DMS53 treated with DMSO at 0.1 percent for 48 hours (cell line): ENCODE measurements around the gene DUSP8.
"Not testable (repeated sequence)": the region's sequence is repeated elsewhere in the genome, so short reads cannot be mapped to it uniquely, and the experiment has no call there.

Experiments used
- DNase-seq: peaks from one replicate; lab custom pipeline; 2025; ENCODE audit not compliant: unreplicated experiment; lab: John Stamatoyannopoulos, UW

DUSP8 gene

DNA sequence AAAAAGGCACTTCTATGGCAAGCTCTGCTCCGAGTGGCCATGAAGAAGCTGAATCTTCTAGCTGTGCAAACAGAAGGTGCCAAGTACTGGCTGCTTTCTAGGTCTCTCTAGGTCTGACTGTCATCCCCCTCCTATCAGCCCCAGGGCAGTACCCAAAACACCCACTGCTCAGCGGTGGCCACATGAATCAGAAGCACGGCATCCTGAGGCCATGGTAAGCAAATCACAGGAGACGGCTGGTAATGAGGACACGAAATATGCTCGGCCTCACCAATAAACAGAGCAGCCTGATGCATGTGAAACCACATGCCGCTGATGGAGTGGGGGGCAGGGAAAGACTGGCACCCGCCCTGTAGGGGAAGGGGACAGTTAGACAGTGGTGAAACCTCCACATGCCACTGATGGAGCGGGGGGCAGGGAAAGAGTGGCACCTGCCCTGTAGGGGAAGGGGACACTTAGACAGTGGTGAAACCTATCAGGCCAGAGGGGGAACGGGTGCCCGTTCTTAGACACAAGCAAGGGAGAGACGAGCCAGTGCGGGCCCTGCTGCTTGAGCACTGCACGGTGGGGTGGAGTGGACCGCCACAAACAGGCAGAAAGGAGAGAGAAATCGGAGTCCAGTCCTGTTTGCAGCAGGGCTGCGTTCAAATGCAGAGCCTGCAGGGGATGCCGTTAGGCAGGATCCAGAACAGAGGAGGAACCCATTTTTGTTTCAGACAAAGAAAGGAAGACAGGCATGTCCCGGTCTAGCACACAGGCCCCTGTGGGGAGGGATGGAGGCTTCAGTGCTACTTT is 55.6 kb downstream of the DUSP8 start:
- no peak for DNase-seq

DNA sequence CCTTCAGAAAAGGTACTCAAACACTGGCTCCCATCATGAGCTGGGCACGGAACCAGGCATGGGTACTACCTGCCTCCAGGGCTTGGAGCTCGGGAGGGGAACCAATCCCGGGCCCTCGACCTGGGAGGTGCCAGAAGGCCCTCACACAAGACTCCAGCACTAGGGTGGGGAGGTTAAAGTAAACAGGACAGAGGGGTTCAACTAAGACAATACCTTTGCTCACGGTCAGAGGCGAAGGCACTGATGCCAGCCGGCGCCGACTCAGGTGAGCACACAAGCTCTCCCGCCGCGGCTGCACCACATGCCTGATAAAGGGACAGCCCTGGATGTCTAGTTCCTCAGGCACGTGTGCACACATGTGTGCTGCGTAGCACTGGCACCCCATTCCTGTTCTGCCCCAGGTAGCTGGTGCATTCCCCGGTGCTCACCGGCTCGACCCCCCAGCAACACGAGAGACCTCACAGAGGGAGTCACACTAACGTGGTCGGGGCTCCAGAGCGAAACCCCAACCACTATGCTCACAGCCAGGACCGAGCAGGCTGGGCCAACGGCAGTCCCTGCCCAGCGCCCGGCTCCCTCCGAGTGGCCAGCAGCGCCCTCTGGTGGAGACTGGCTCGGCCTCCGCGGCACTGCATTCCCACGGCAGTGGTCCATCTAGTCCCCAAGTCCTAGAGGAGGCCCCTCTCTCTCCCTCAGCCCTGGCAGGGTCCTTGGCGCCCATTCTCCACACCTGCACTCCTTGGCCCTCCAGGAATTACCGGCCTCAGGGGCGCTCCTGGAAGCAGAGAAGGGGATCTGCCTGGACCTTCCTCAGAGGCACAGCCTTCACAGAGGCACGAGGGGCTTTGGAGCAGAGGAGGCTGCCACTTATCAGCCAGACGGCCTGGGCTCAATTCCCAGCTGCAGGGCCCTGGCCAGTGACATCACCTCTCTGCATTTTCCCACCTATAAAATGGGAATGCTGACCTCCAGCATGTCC is 56.7 kb downstream of the DUSP8 start:
- DNase-seq, result peak; percentile 49

DNA sequence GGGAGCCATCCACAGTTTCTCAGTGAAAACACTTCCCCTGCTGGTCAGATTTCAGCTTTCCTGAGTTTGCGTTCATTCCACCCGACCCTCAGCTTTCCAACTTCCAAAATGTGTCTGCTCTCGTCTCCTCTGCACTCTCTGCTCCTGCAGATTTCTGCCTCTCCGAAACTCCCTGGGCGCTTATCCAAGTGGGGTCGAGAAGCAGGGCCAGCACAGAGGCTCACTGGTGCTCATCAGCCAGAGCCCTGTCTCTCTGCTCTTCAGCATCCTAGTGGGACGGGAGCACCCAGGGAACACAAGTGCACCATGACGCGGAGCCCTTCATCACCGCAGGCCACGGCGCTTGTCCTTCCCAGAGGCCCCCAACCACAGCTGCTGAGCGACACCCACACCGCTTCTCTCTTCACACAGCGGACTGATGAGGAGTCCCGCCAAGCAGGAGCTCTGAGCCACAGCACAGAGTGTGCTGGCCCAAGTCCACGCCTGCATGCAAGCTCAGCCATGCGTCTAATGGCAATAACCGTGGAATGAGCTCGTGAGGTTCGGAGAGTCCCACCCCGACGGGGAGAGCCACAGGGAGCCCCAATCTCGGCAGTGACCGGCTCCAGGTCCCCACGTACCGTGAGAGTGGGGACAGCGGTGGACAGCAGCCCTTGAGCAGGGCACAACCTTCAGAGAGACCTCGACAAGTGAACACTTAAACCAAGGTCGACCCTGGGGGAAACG is 57.6 kb downstream of the DUSP8 start:
- DNase-seq, result no peak

DNA sequence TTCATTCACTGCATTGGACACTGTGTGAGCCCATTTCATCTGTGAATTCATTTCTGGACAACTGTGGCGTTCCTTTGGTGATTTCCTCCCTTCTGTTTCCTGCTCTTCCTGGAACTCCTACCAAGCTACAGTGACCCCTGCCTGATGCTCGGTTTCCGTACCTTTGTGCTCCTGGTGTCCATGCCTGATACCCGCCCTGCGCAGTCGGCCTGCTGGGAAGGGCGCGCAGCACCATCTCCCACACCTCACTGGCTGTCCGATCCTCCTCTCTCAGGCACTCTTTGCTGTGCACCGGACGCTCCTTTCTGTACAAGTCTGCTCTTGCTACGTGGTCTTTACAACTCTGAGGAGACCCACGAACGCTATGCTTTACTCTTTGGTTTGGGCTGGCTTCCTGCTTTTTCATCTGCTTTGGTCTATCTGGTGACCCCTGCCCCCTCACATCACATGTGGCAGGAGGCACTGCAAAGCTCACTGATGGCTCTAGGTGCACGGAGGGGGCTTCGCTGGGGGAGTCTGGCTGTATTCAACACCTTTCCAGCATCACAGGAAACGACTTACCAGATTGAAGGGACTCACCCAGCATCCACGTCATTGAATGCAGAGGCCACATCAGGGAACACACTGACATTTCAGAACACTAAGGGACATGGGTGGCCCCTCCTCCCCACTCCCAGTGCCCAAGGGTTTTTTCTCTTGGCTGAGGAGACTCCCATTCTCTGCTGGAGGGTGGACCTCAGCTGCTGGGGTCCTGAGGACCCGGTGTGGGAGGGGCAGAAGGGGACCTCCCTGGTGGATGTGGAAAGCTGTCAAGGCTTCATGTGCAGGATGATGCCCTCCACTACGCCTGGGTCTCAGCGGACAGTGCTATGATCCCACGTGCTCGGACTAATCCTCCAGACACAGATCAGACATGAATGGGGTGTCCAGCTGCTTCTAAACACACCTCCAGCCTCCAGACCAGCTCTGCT is 58.5 kb downstream of the DUSP8 start:
- no peak for DNase-seq

DNA sequence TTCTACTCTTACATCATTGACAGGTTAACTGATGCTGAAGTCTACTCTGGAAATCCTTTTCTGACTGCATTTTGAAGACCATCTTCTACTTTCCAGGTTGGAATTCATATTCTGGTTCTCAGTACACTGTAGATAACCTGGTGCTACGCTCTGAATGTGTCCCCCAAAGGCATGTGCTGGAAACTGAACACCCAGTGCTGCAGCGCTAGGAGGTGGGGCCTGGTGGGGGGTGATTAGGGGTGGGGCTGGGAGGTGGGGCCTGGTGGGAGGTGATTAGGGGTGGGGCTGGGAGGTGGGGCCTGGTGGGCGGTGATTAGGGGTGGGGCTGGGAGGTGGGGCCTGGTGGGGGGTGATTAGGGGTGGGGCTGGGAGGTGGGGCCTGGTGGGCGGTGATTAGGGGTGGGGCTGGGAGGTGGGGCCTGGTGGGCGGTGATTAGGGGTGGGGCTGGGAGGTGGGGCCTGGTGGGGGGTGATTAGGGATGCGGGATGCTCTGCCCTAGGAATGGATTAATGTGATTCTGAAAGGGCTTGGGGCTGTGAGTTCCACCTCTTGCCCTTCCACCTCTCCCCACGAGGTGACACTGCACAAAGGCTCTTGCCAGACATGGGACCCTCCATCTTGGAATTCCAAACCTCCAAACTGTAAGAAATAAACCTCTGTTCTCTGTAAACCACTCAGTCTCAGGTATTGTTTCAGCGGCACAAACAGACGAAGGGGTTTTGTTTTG is 59.4 kb downstream of the DUSP8 start:
- not testable (repeated sequence) for DNase-seq

DNA sequence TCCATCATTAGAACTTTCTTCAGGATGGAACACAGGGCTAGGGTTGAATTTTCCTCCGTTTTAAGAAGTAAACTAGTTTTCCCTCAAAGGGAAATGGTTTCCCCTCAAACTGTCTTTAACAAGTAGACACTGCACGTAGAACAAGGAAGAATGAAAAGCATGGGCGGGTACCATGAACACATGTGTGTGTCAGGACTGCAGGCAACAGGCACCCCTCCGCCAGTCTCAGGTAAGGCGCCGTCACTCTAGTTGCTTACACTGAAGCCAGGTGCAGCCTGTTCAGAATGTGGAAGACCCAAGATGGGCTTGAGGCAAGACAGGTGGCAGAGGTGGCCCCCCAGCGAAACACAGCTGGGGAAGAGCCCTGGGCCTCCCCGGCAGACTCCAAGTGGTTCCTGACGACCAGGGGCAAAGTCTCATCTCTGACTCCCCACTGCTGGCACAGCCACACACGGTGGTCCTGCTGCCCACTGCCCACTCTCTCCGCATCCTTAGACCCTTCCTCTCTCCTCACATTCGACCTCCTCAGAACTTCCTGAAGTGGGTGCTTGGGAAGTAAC is 60.1 kb downstream of the DUSP8 start:
- no peak for DNase-seq

DNA sequence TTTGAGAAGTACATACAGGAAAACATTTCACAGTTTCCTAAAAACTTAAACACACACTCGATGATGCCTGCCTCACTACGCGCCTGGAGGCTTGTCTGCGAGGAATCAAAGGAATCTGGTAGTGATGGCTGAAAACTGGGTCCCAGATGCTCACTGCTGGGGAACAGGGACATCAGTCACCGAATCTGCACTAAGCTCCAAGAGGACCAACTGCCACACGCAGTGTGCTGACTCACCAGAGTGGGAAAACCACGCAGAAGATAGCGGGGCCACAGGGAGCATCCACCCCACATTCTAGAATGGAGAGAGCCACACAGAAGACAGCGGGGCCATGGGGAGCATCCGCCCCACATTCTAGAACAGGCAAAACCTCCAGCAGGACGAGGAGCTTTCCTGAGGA is 61.1 kb downstream of the DUSP8 start:
- DNase-seq, result no peak

DNA sequence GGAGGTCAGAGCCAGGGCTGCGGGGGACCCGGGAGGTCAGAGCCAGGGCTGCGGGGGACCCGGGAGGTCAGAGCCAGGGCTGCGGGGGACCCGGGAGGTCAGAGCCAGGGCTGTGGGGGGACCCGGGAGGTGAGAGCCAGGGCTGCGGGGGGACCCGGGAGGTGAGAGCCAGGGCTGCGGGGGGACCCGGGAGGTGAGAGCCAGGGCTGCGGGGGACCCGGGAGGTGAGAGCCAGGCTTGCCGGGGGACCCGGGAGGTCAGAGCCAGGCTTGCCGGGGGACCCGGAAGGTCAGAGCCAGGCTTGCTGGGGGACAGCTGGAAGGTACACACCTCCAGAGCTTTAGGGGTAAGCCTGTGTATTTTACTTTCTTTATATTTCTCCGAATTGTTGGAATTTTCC is 61.7 kb downstream of the DUSP8 start:
- DNase-seq, result not testable (repeated sequence)

DNA sequence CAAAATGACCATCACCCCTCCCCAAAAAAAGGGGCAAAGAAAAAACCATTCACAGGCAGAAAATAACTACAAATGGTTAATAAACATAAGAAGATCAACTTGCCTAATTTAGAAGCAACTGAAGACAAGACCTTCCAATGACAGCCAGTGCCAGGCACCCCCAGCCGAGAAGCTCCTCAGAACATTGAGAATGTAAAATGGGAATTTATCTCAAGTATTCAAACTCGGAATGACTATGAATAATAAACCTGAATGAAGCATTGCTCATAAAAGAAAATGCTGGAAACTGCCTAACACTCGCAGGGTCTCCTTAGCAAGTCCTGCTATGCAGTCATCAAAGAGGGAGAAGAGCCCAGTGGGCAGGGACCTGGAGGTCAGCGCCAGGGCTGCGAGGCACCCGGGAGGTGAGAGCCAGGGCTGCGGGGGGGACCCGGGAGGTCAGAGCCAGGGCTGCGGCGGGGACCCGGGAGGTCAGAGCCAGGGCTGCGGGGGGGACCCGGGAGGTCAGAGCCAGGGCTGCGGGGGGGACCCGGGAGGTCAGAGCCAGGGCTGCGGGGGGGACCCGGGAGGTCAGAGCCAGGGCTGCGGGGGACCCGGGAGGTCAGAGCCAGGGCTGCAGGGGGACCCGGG is 62.3 kb downstream of the DUSP8 start:
- no peak for DNase-seq

DNA sequence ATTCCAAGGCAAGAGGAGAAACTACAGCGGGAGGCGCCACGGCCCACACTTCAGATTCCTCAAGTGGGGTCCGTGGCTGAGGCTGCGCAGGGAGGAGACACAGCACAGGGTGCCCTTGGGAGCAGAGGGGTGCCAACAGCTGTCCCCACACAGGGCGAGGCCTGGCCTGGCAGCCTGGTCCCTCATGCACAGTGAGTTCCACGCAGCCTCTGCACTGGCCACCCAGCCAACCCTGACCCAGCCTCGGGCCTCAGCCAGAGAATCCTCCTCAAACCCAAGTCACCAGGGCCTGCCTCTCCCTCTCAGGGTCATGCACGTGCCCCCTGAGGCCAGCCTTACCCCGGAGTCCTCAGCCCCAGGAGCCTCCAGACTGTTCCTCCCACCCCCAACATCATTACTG is 63.1 kb downstream of the DUSP8 start:
- no peak for DNase-seq

DNA sequence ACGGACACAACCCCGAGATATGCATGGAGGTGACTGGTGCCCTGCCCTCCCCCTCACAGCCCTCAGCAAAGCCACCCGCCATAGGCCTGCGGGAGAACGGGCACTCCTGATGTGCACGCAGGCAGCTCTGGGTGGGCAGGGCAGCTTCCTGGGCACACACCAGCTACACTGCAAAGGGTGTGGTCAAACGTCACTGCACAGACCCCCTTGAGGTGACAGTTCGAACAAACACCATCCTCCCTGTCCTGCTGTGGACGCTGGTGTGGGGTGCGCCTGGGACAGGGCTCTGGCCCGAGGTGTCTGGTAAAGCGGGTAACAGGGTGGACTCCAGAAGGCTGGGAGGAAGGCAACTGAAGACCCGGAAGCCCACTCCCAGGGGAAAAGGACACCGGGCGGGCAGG is 63.6 kb downstream of the DUSP8 start:
- DNase-seq, result no peak

DNA sequence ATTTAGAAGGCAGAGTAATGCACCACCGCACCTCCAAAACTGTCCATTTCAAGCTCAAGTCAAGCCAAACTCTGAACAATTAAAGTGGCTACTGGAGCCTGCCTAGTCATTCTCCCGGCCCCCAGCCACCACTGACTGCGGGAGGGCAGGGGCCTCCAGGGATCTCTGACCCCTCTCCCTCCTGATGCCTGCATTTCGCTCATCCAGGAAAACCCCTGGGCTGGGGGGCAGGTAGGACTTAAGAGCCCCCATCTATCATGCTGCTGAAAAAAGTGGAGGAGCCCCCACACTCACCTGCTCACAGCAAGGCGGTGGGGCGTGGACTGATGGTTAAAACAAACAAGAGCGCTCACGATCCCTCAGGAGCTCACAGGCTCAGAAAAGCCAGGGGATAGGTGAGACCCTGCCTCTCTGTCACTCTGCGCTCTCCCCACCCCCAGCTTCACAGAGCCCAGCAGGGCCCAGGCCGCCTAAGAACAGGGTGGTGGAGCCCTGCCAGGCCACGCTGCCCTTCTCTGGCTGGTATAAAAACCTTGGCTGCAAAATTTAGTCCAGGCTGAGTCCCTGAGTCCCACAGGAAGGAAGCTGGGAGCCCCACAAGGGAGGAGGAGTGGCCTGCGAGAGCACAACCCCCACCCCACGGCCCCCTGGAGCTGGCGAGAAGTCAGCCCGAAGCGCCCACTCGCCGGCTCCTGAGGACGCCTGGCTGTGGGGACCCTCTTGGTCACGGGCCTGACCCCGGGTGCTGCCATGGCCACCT is 64.5 kb downstream of the DUSP8 start:
- no peak for DNase-seq

DNA sequence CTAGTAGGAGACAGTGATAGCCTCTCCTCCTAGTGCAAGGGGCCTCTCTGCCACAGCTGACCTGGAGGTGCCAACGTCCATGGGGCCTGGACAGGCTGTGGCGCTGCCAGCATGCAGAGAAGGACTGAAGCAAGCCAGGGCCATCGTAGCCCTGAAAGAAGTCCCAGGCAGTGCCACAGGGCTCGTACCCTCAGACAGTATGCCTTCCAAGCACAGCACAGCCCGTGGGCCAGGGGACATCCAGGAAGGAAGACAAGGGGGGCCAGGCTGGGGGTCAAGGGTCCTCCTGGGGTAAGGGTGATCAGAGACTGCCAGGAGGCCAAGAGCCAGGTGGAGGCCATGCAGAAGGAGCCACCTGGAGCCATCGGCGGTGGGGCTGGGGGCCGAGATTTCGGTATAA is 65.1 kb downstream of the DUSP8 start:
- DNase-seq, result no peak

DNA sequence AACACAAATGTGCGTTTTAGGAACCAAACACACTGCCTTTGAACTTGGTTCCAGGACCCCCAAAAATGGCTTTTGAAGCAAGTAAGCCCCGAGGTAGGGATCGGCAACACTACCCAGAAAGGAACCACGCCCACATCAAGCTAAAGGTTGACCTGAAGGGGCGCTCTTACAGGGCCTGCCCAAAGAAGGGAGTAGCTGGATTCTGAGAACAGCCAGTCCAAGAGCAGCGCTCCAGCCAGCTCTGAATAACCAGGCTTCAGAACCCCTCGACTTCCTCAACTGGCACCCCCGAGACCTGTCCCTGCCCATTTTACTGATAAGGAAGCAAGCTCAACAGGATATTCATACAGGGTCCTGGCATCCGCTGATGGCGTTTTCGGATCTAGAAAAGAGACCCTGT is 66.6 kb downstream of the DUSP8 start:
- no peak for DNase-seq

DNA sequence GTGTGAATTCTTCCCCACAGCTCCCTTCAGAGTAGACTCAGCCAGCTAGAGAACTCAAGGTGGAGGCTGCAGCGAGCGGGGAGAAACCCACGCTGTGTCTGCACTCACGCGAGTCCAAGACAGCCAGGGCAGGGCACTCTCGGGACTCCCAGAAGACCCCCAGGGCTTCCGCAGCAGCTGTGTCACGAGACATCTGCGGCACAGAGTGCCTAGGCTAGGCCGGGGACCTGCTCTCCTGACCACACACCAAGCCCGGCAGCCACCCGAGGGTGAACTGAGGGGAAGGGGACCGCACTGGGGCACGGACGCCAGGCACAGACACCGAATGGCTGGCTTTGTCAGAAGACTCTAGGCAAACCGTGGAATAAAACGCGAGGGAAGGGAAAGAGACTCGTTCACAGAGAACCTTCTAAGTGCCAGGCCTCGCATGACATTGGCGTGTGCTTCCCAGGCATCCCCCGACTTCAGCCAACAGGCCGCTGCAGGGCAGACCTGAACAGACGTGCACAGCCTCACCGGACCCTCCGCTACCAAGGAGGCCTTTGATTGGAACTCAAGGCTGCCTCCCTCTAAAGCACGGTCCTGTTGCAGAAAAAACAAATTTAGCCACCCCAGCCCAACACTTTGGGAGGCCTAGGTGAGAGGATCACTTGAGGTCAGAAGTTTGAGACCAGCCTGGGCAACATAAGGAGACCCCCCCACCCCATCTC is 67.3 kb downstream of the DUSP8 start:
- no peak for DNase-seq

DNA sequence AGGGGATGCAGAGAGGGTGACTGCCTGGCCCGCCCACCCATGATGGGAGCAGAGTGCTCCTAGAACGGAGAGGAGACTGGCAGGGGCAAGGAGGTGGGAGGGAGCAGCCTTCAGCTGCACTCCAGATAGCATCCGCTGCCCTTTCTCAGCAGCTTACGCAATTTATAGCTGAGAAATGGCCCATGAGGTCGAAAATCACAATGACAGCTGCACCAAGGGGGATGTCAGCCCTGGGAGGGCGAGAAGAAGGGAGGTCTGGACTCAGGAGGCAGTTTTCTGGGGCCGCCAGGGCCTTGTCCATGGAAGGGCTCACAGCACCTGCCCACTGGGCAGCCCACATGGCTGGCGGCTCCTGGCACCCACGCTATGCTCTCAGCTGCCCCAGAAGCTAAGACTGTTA is 67.9 kb downstream of the DUSP8 start:
- DNase-seq, result no peak
